Activated CD4-positive, alpha-beta T cell treated with anti-CD3 and anti-CD28 coated beads for 36 hours (primary cell): ENCODE results near the gene SNX27. TPM values are rescaled to one million over a fixed set of nuclear protein-coding genes. Genes with fewer than 3 reads are reported as not detected.
A peak's percentile ranks its signal among the peaks of the same experiment; 100 is the strongest.
"Not testable (repeated sequence)": the region's sequence is repeated elsewhere in the genome, so short reads cannot be mapped to it uniquely, and the experiment has no call there.

Experiments
- ATAC-seq: fragments of 200-7000 bp; cut with Tn5 transposase; one replicate; pipeline ENCODE4 v1.10.0; 2021; ENCODE audit warnings: mild to moderate bottlenecking, moderate library complexity
- CTCF ChIA-PET: fragments of 350-600 bp; sonication (Branson Sonifier 250); formaldehyde crosslinking; loops from one replicate; lab custom pipeline; 2021; ENCODE audit warnings: antibody characterized with exemption; lab: Charles Lee
- POLR2A ChIA-PET: fragments of 350-600 bp; sonication (Branson Sonifier 250); formaldehyde crosslinking; loops from one replicate; lab custom pipeline; 2021; ENCODE audit warnings: antibody characterized with exemption, inconsistent platforms; lab: Charles Lee
- DNase-seq: peaks from one replicate; pipeline ENCODE4 v3.0.0-alpha.2; 2020
- H3K27ac Mint-ChIP-seq: one replicate; pipeline ENCODE4 v1.8.0; 2021; ENCODE audit warnings: mixed read lengths
- H3K27me3 Mint-ChIP-seq: one replicate; pipeline ENCODE4 v1.8.0; 2021; ENCODE audit warnings: mixed read lengths
- H3K36me3 Mint-ChIP-seq: one replicate; pipeline ENCODE4 v1.8.0; 2021; ENCODE audit warnings: low read depth, mixed read lengths
- H3K4me1 Mint-ChIP-seq: one replicate; pipeline ENCODE4 v1.8.0; 2021; ENCODE audit warnings: mixed read lengths
- H3K4me3 Mint-ChIP-seq: one replicate; pipeline ENCODE4 v1.8.0; 2021; ENCODE audit warnings: mild to moderate bottlenecking, moderate library complexity, mixed read lengths
- H3K9me3 Mint-ChIP-seq: one replicate; pipeline ENCODE4 v1.8.0; 2021; ENCODE audit warnings: low read depth, mixed read lengths
- intact Hi-C, 2 experiments: fragments of 100-400 bp; cut with DNase I in 1 of 2; cut with micrococcal nuclease in 1 of 2; formaldehyde crosslinking; loops; one replicate each; pipeline versions ENCODE4 v1.14.2 to v1.15.1; 2022 to 2024; cut with DNase I, micrococcal nuclease
- total RNA-seq, 2 experiments: library from RNA; stranded (reverse); gene quantifications; one replicate each; pipeline ENCODE4 v1.2.3, GENCODE V29; 2021

SNX27 gene
- total RNA-seq, 2 experiments from 2014 or later: 28.5 to 29.1 TPM

GRCh38 chr1:151618470-151618869 lies 6.6 kb downstream of the SNX27 start:
- Mint-ChIP-seq H3K4me3 (no peak overlapping the region), H3K27me3 (no peaks in the 10 kb centered on the region), H3K9me3 (no peaks in the 10 kb centered on the region), H3K27ac (peak overlapping the region; percentile 13), H3K4me1 (peaks cover 67% of the 10 kb centered on the region), H3K36me3 (peaks cover 6% of the 10 kb centered on the region)
- intact Hi-C loops: loop anchor here in 1 of 2 experiments (2.0 kb wide), 1 partner anchor 16 kb away; no protein-coding TSS in a partner anchor
- ATAC-seq: no peak
- no peak for DNase-seq
- ChIA-PET CTCF (interaction anchor here (1.0 kb wide), 1 partner anchor 22 kb away, joined by 3 read pairs; no protein-coding TSS in a partner anchor), POLR2A (interaction anchor here (0.6 kb wide), 1 partner anchor 111 kb away, joined by 3 read pairs; no protein-coding TSS in a partner anchor)

- DNase-seq, H3K36me3 Mint-ChIP-seq, ATAC-seq, H3K27ac Mint-ChIP-seq, H3K27me3 Mint-ChIP-seq, H3K4me3 Mint-ChIP-seq, H3K9me3 Mint-ChIP-seq: not testable (repeated sequence)
- peaks cover 61% of the 10 kb centered on the region for H3K4me1 Mint-ChIP-seq
- ChIA-PET POLR2A (interaction anchor here (0.6 kb wide), 1 partner anchor 112 kb away, joined by 3 read pairs; no protein-coding TSS in a partner anchor), CTCF (interaction anchor here (0.7 to 1.7 kb wide), 4 partner anchors 9 to 232 kb away, joined by 3 to 6 read pairs (median 3); no protein-coding TSS in a partner anchor)
- intact Hi-C loops: loop anchor here in 1 of 2 experiments (2.0 kb wide), 1 partner anchor 16 kb away; no protein-coding TSS in a partner anchor
Observed at GRCh38 chr1:151618996-151619395, 7.1 kb downstream of the SNX27 start.

- no peak overlapping the region for H3K4me3 Mint-ChIP-seq
- peaks cover 3% of the 10 kb centered on the region for H3K36me3 Mint-ChIP-seq
- H3K27ac Mint-ChIP-seq: peak overlapping the region; percentile 12
- H3K4me1 Mint-ChIP-seq: peaks cover 56% of the 10 kb centered on the region
- no peaks in the 10 kb centered on the region for H3K27me3 Mint-ChIP-seq
- ATAC-seq (peak; percentile 58), DNase-seq (no peak)
- POLR2A ChIA-PET: interaction anchor here (0.6 to 0.7 kb wide), 3 partner anchors 101 to 135 kb away, joined by 3 to 6 read pairs (median 4); no protein-coding TSS in a partner anchor
- H3K9me3 Mint-ChIP-seq: no peaks in the 10 kb centered on the region
- CTCF ChIA-PET: interaction anchor here (0.7 to 2.2 kb wide), 5 partner anchors 9 to 232 kb away, joined by 3 to 11 read pairs (median 3); no protein-coding TSS in a partner anchor
- intact Hi-C loops: loop anchor here in 1 of 2 experiments (2.0 kb wide), 1 partner anchor 15 kb away; no protein-coding TSS in a partner anchor
Observed at GRCh38 chr1:151619489-151620093, 7.7 kb downstream of the SNX27 start.

- no peak for DNase-seq
- intact Hi-C loops: no loop called here
- H3K27ac Mint-ChIP-seq: no peak overlapping the region
- H3K9me3 Mint-ChIP-seq: no peaks in the 10 kb centered on the region
- H3K36me3 Mint-ChIP-seq: peaks cover 3% of the 10 kb centered on the region
- no peak for ATAC-seq
- no peaks in the 10 kb centered on the region for H3K27me3 Mint-ChIP-seq
- ChIA-PET CTCF (interaction anchor here (0.8 to 2.2 kb wide), 4 partner anchors 8 to 29 kb away, joined by 3 to 11 read pairs (median 5); no protein-coding TSS in a partner anchor), POLR2A (interaction anchor here (0.6 to 0.7 kb wide), 3 partner anchors 21 to 329 kb away, joined by 3 to 9 read pairs (median 4); no protein-coding TSS in a partner anchor)
- no peak overlapping the region for H3K4me3 Mint-ChIP-seq
- H3K4me1 Mint-ChIP-seq: peaks cover 52% of the 10 kb centered on the region
Observed at GRCh38 chr1:151620286-151620685, 8.4 kb downstream of the SNX27 start.

GRCh38 chr1:151621351-151621750 lies 9.5 kb downstream of the SNX27 start:
- ATAC-seq (no peak), DNase-seq (no peak)
- H3K9me3 Mint-ChIP-seq: no peaks in the 10 kb centered on the region
- peaks cover 3% of the 10 kb centered on the region for H3K36me3 Mint-ChIP-seq
- intact Hi-C loops: no loop called here
- ChIA-PET CTCF (interaction anchor here (0.6 to 2.2 kb wide), 3 partner anchors 12 to 27 kb away, joined by 3 to 11 read pairs (median 4); no protein-coding TSS in a partner anchor), POLR2A (no interaction called here)
- no peaks in the 10 kb centered on the region for H3K27me3 Mint-ChIP-seq
- H3K4me1 Mint-ChIP-seq: peaks cover 42% of the 10 kb centered on the region
- no peak overlapping the region for H3K4me3 Mint-ChIP-seq
- no peak overlapping the region for H3K27ac Mint-ChIP-seq

GRCh38 chr1:151624783-151625182 lies 12.9 kb downstream of the SNX27 start:
- DNase-seq (no peak), ATAC-seq (no peak)
- Mint-ChIP-seq H3K27me3 (no peaks in the 10 kb centered on the region), H3K4me1 (peaks cover 16% of the 10 kb centered on the region), H3K4me3 (no peak overlapping the region), H3K9me3 (no peaks in the 10 kb centered on the region), H3K27ac (no peak overlapping the region), H3K36me3 (no peaks in the 10 kb centered on the region)
- intact Hi-C loops: no loop called here
- CTCF ChIA-PET: interaction anchor here (1.2 kb wide), 1 partner anchor 28 kb away, joined by 3 read pairs; no protein-coding TSS in a partner anchor
- POLR2A ChIA-PET: no interaction called here

GRCh38 chr1:151626740-151627334 lies 15.0 kb downstream of the SNX27 start:
- H3K36me3 Mint-ChIP-seq: no peaks in the 10 kb centered on the region
- H3K9me3 Mint-ChIP-seq: no peaks in the 10 kb centered on the region
- no peak overlapping the region for H3K27ac Mint-ChIP-seq
- H3K4me1 Mint-ChIP-seq: peaks cover 1% of the 10 kb centered on the region
- ATAC-seq: no peak
- intact Hi-C loops: no loop called here
- H3K4me3 Mint-ChIP-seq: no peak overlapping the region
- ChIA-PET POLR2A (no interaction called here), CTCF (interaction anchor here (1.1 kb wide), 1 partner anchor 117 kb away, joined by 4 read pairs; no protein-coding TSS in a partner anchor)
- no peaks in the 10 kb centered on the region for H3K27me3 Mint-ChIP-seq
- no peak for DNase-seq

GRCh38 chr1:151629278-151629677 lies 17.4 kb downstream of the SNX27 start:
- no peak for ATAC-seq
- Mint-ChIP-seq H3K9me3 (no peaks in the 10 kb centered on the region), H3K27ac (no peak overlapping the region), H3K4me1 (no peaks in the 10 kb centered on the region), H3K27me3 (no peaks in the 10 kb centered on the region), H3K4me3 (no peak overlapping the region), H3K36me3 (no peaks in the 10 kb centered on the region)
- DNase-seq: no peak
- ChIA-PET POLR2A (no interaction called here), CTCF (interaction anchor here (1.3 kb wide), 1 partner anchor 10 kb away, joined by 6 read pairs; no protein-coding TSS in a partner anchor)
- intact Hi-C loops: no loop called here

- Mint-ChIP-seq H3K4me3 (no peak overlapping the region), H3K27me3 (no peaks in the 10 kb centered on the region), H3K9me3 (no peaks in the 10 kb centered on the region), H3K36me3 (peaks cover 6% of the 10 kb centered on the region), H3K4me1 (peaks cover 4% of the 10 kb centered on the region), H3K27ac (no peak overlapping the region)
- DNase-seq (no peak), ATAC-seq (no peak)
- CTCF ChIA-PET: interaction anchor here (1.0 kb wide), 1 partner anchor 42 kb away, joined by 4 read pairs; no protein-coding TSS in a partner anchor
- POLR2A ChIA-PET: no interaction called here
- intact Hi-C loops: loop anchor here in 1 of 2 experiments (2.0 kb wide), 1 partner anchor 17 kb away; no protein-coding TSS in a partner anchor
Observed at GRCh38 chr1:151635479-151636072, 23.7 kb downstream of the SNX27 start.

- ChIA-PET POLR2A (no interaction called here), CTCF (interaction anchor here (0.8 to 1.5 kb wide), 2 partner anchors 17 to 22 kb away, joined by 3 read pairs; no protein-coding TSS in a partner anchor)
- H3K27ac Mint-ChIP-seq: no peak overlapping the region
- ATAC-seq: no peak
- no peaks in the 10 kb centered on the region for H3K9me3 Mint-ChIP-seq
- no peak for DNase-seq
- no peak overlapping the region for H3K4me3 Mint-ChIP-seq
- no peaks in the 10 kb centered on the region for H3K27me3 Mint-ChIP-seq
- peaks cover 11% of the 10 kb centered on the region for H3K36me3 Mint-ChIP-seq
- intact Hi-C loops: no loop called here
- peaks cover 12% of the 10 kb centered on the region for H3K4me1 Mint-ChIP-seq
Observed at GRCh38 chr1:151638074-151638775, 26.4 kb downstream of the SNX27 start.
